K562 (cell line): ENCODE data around the gene NDUFAF2. TPM values are rescaled to one million over a fixed set of nuclear protein-coding genes. Genes with fewer than 3 reads are reported as not detected.

Experiments used
- CEBPG ChIP-seq, 3 experiments: fragments of 200-800 bp in 1 of 3; sonication (Bioruptor generic) in 1 of 3; sonication (generic) in 1 of 3; formaldehyde crosslinking in 1 of 3; IDR thresholded peaks in 2 of 3; conservative IDR thresholded peaks in 1 of 3; 2 replicates each; pipeline versions ENCODE4 v1.6.1 to v1.8.0; 2016 to 2022; ENCODE audit warnings: missing compliant biosample characterization in 2 of 3, missing genetic modification characterization in 2 of 3, mild to moderate bottlenecking in 1 of 3, missing genetic modification reagents in 1 of 3
- EWSR1 ChIP-seq: fragments of 450-650 bp; IDR thresholded peaks from 2 replicates; pipeline ENCODE4 v1.6.1; 2018; ENCODE audit warnings: borderline replicate concordance, mild to moderate bottlenecking, low read depth, moderate library complexity; ENCODE audit not compliant: partially characterized antibody
- GATAD2B ChIP-seq: fragments of 450-650 bp; IDR thresholded peaks from 2 replicates; pipeline ENCODE4 v1.6.1; 2017; ENCODE audit warnings: mild to moderate bottlenecking, borderline replicate concordance
- GMEB1 ChIP-seq: fragments of 250-450 bp; sonication (Bioruptor Pico); IDR thresholded peaks from 2 replicates; pipeline ENCODE4 v1.4.0; 2020; ENCODE audit warnings: mild to moderate bottlenecking
- HCFC1 ChIP-seq: IDR thresholded peaks from 2 replicates; pipeline ENCODE4 v1.6.1; 2012; ENCODE audit warnings: low read depth, low read length, improper control_type of control experiment
- MECOM ChIP-seq: fragments of 250-450 bp; sonication (Bioruptor Pico); IDR thresholded peaks from 2 replicates; pipeline ENCODE4 v1.8.0; 2022; ENCODE audit warnings: inconsistent platforms
- NUFIP1 ChIP-seq: fragments of 450-650 bp; IDR thresholded peaks from 2 replicates; pipeline ENCODE4 v1.6.1; 2018; ENCODE audit not compliant: partially characterized antibody
- PPARD ChIP-seq: fragments of 250-450 bp; sonication (Bioruptor Pico); IDR thresholded peaks from 2 replicates; pipeline ENCODE4 v1.8.0; 2022; ENCODE audit warnings: inconsistent platforms, mild to moderate bottlenecking, moderate library complexity
- REST ChIP-seq, 2 experiments: fragments of 450-650 bp; formaldehyde crosslinking in 1 of 2; IDR thresholded peaks; 2 replicates each; pipeline versions ENCODE4 v1.4.0 to v1.6.1; 2014 to 2020; ENCODE audit warnings: mild to moderate bottlenecking in 2 of 2, borderline replicate concordance in 1 of 2, low read depth in 1 of 2
- SIN3A ChIP-seq, 2 experiments: fragments of 150-350 bp in 1 of 2; IDR thresholded peaks; 2 replicates each; pipeline ENCODE4 v1.6.1; 2011 to 2016; ENCODE audit warnings: borderline replicate concordance in 2 of 2, low read depth in 2 of 2, low read length in 2 of 2, mild to moderate bottlenecking in 2 of 2, moderate library complexity in 2 of 2; ENCODE audit not compliant: control insufficient read depth in 1 of 2
- SP1 ChIP-seq: sonication (generic); formaldehyde crosslinking; IDR thresholded peaks from 2 replicates; pipeline ENCODE4 v1.8.1; 2022; ENCODE audit warnings: mild to moderate bottlenecking, missing genetic modification reagents
- TAF9B ChIP-seq: fragments of 450-650 bp; IDR thresholded peaks from 2 replicates; pipeline ENCODE4 v1.6.1; 2018; ENCODE audit warnings: mild to moderate bottlenecking; ENCODE audit not compliant: partially characterized antibody
- ZBTB17 ChIP-seq: fragments of 450-650 bp; formaldehyde crosslinking; IDR thresholded peaks from 2 replicates; pipeline ENCODE4 v1.4.0; 2020; ENCODE audit warnings: mild to moderate bottlenecking
- ZBTB5 ChIP-seq: fragments of 450-650 bp; IDR thresholded peaks from 2 replicates; pipeline ENCODE4 v1.6.1; 2017; ENCODE audit warnings: antibody characterized with exemption
- ZNF12 ChIP-seq: sonication (generic); formaldehyde crosslinking; IDR thresholded peaks from 2 replicates; pipeline ENCODE4 v1.4.0; 2020; ENCODE audit warnings: mild to moderate bottlenecking, missing genetic modification reagents
- ZNF408 ChIP-seq: fragments of 250-450 bp; sonication (Bioruptor Pico); IDR thresholded peaks from 2 replicates; pipeline ENCODE4 v1.4.0; 2020; ENCODE audit warnings: low read depth, mild to moderate bottlenecking, moderate library complexity
- ZNF431 ChIP-seq: sonication (generic); formaldehyde crosslinking; IDR thresholded peaks from 2 replicates; pipeline ENCODE4 v1.8.0; 2022; ENCODE audit warnings: mild to moderate bottlenecking, missing genetic modification reagents
- polyA plus RNA-seq, 8 experiments: library from polyadenylated mRNA; depleted of rRNA in 4 of 8; stranded (reverse) in 5 of 8; unstranded in 3 of 8; fragments of >200 nt; fragmentation: Nextera tagmentation in 2 of 8; fragmentation: Illumina TruSeq in 1 of 8; extraction: Ambion mirVana in 2 of 8; extraction: Trizol in 1 of 8; gene quantifications; 2 replicates each; pipeline versions ENCODE4 v1.2.1 to v1.2.3, GENCODE V29; 2011 to 2014; ENCODE audit warnings: inconsistent platforms in 1 of 8, missing spikeins in 1 of 8
- total RNA-seq, 7 experiments: library from RNA; depleted of rRNA in 6 of 7; stranded (reverse); fragments of >200 nt in 6 of 7; fragmentation: Illumina TruSeq in 2 of 7; extraction: Trizol in 2 of 7; gene quantifications; 2 replicates each; pipeline versions ENCODE4 v1.2.1 to v1.2.3, GENCODE V29; 2011 to 2021; ENCODE audit warnings: low replicate concordance in 1 of 7

The NDUFAF2 gene
- total and polyA plus RNA-seq, 9 of the 15 experiments (the other 6 are each of a cell fraction or from before 2014, with no cell fraction given): 56.0 to 155 (median 95.9) TPM

- TF ChIP-seq GMEB1 (no peak), EWSR1 (no peak), SIN3A (IDR thresholded peaks at IDR 0.05; ENCODE audit: borderline replicate concordance in 2 of 2, control insufficient read depth in 1 of 2, low read depth in 2 of 2, low read length in 2 of 2) (0 out of 4 replicates have a peak, but pooled peaks of 1 of the 2 experiments have one; percentile 21), MECOM (no peak), PPARD (CRISPR knock-in tag) (no peak), REST (IDR thresholded peaks at IDR 0.05; ENCODE audit: borderline replicate concordance) (peak; percentile 66), REST (CRISPR knock-in tag; IDR thresholded peaks at IDR 0.05; ENCODE audit: low read depth) (no peak), SP1 (CRISPR knock-in tag) (no peak), ZNF431 (CRISPR knock-in tag) (no peak), HCFC1 (no peak), ZBTB17 (no peak), ZBTB5 (no peak), TAF9B (no peak), NUFIP1 (no peak), ZNF12 (CRISPR knock-in tag) (no peak), GATAD2B (no peak; the same call in 1 of the 2 replicates), ZNF408 (no peak), CEBPG (CRISPR knock-in tag; IDR thresholded peaks at IDR 0.05) (no peak), CEBPG (tag; conservative IDR thresholded peaks at IDR 0.05 in 1 of 2, IDR thresholded peaks at IDR 0.05 in 1 of 2) (no peak)
Measured at GRCh38 chr5:60978968-60979367, 34.0 kb downstream of the NDUFAF2 start (continued).
